ENCODE measurements around the gene SLC33A1. TPM values are rescaled to one million over a fixed set of nuclear protein-coding genes. Genes with fewer than 3 reads are reported as not detected.

The SLC33A1 gene
- total and polyA plus RNA-seq, 4 donors: 13.8 to 75.2 (median 27.0) TPM

GRCh38 chr3:155876037-155876436 lies 21.8 kb upstream of the SLC33A1 start:
- Histone ChIP-seq H3K4me1 (ENCODE audit: control insufficient read depth in 4 of 4, insufficient read depth in 4 of 4, low read length in 3 of 4) (peaks cover 3 to 13% (median 9%) of the 10 kb centered on the region in 4 donors), H3K9ac (ENCODE audit: low read depth in 1 of 2, low read length in 2 of 2) (no peak overlapping the region), H3K36me3 (ENCODE audit: control insufficient read depth in 4 of 4, insufficient read depth in 3 of 4, low read depth in 1 of 4, low read length in 3 of 4) (no peaks in the 10 kb centered on the region), H3K9me3 (ENCODE audit: control insufficient read depth in 4 of 4, low read length in 3 of 4) (no peaks in the 10 kb centered on the region), H3K27me3 (ENCODE audit: control insufficient read depth in 4 of 4, insufficient read depth in 4 of 4, low read length in 3 of 4) (no peaks in the 10 kb centered on the region), H3K4me3 (ENCODE audit: low read depth in 1 of 3, low read length in 3 of 3) (no peak overlapping the region), H3K27ac (ENCODE audit: low read depth in 1 of 2, low read length in 2 of 2) (no peak overlapping the region)
- TF ChIP-seq SP1 (IDR thresholded peaks at IDR 0.05): no peak
- no peak for TF ChIP-seq YY1 (IDR thresholded peaks at IDR 0.05)
- TF ChIP-seq GABPA (IDR thresholded peaks at IDR 0.05 in 1 of 2, conservative IDR thresholded peaks at IDR 0.05 in 1 of 2): no peak
- TF ChIP-seq ATF3 (IDR thresholded peaks at IDR 0.05): no peak
- no peak for TF ChIP-seq REST (IDR thresholded peaks at IDR 0.05)
- TF ChIP-seq HNF4A (conservative IDR thresholded peaks at IDR 0.05): no peak
- no peak for TF ChIP-seq CTCF (IDR thresholded peaks at IDR 0.05; ENCODE audit: low read depth, low read length, missing input control)
- no peak for TF ChIP-seq EGR1 (IDR thresholded peaks at IDR 0.05; ENCODE audit: low read depth in 2 of 2)
- TF ChIP-seq MAX (IDR thresholded peaks at IDR 0.05): no peak
- no peak for TF ChIP-seq FOXA2 (IDR thresholded peaks at IDR 0.05)
- no peak for TF ChIP-seq TAF1 (conservative IDR thresholded peaks at IDR 0.05)
- TF ChIP-seq RXRA (IDR thresholded peaks at IDR 0.05): no peak
- no peak for TF ChIP-seq NR2F2 (IDR thresholded peaks at IDR 0.05)
- no peak for TF ChIP-seq HNF4G (IDR thresholded peaks at IDR 0.05)
- WGBS: 87% methylated on average over 3 of the region's 3 CpGs
- DNase-seq (ENCODE audit: low spot score): no peak

GRCh38 chr3:155872904-155873646 lies 18.8 kb upstream of the SLC33A1 start:
- WGBS: 75% methylated on average over 8 of the region's 8 CpGs
- DNase-seq (ENCODE audit: low spot score): no peak
- Histone ChIP-seq H3K4me1 (ENCODE audit: control insufficient read depth in 4 of 4, insufficient read depth in 4 of 4, low read length in 3 of 4) (peaks cover 3 to 20% (median 18%) of the 10 kb centered on the region in 4 donors), H3K9ac (ENCODE audit: low read depth in 1 of 2, low read length in 2 of 2) (no peak overlapping the region), H3K27me3 (ENCODE audit: control insufficient read depth in 4 of 4, insufficient read depth in 4 of 4, low read length in 3 of 4) (no peaks in the 10 kb centered on the region), H3K36me3 (ENCODE audit: control insufficient read depth in 4 of 4, insufficient read depth in 3 of 4, low read depth in 1 of 4, low read length in 3 of 4) (no peaks in the 10 kb centered on the region), H3K9me3 (ENCODE audit: control insufficient read depth in 4 of 4, low read length in 3 of 4) (no peaks in the 10 kb centered on the region), H3K4me3 (ENCODE audit: low read depth in 1 of 3, low read length in 3 of 3) (no peak overlapping the region), H3K27ac (ENCODE audit: low read depth in 1 of 2, low read length in 2 of 2) (no peak overlapping the region)
- TF ChIP-seq FOXA2 (IDR thresholded peaks at IDR 0.05) (no peak), GABPA (IDR thresholded peaks at IDR 0.05 in 1 of 2, conservative IDR thresholded peaks at IDR 0.05 in 1 of 2) (no peak), NR2F2 (IDR thresholded peaks at IDR 0.05) (no peak), ZBTB33 (IDR thresholded peaks at IDR 0.05) (no peak), TAF1 (conservative IDR thresholded peaks at IDR 0.05) (no peak)
